Colon (tissue), 2 donors: ENCODE results near the gene GSTM3.
"Not testable (repeated sequence)": the region's sequence is repeated elsewhere in the genome, so short reads cannot be mapped to it uniquely, and the experiment has no call there.

Source experiments
- FAIRE-seq: peaks from 2 replicates; lab custom pipeline; 2012; peaks lifted over from hg19 to GRCh38; lab: Jason Lieb, UNC
- donor health status: control.
- donor health status: control.

GSTM3 gene

DNA sequence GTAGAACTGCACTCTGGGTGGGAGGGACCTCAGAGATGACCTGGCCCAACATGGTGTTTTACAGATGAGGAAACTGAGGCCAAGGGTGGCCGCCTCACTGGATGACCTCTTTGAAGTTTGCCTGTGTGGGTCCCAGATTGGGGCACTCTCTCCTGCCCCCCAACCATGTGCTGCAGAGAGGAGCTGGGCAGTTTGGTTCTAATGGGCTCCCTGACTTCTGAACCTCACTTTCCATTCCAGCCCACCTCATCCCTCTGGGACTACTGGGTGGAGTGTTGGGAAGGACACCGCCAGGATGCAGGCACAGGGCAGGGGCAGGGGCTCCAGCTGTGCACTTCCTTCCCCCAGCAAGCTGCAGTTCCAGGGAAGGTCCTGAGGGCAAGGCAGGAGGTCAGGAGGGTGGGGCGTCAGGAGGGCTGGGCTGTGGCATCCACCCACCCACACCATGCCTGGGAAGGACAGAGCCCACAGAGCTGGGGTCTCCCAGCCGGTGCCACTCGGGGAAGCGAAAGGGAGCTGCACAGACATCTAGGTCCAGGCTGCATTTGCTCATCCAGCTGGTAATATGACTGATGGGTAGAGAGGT lies 33.2 kb upstream of the GSTM3 start:
- no peak for FAIRE-seq

DNA sequence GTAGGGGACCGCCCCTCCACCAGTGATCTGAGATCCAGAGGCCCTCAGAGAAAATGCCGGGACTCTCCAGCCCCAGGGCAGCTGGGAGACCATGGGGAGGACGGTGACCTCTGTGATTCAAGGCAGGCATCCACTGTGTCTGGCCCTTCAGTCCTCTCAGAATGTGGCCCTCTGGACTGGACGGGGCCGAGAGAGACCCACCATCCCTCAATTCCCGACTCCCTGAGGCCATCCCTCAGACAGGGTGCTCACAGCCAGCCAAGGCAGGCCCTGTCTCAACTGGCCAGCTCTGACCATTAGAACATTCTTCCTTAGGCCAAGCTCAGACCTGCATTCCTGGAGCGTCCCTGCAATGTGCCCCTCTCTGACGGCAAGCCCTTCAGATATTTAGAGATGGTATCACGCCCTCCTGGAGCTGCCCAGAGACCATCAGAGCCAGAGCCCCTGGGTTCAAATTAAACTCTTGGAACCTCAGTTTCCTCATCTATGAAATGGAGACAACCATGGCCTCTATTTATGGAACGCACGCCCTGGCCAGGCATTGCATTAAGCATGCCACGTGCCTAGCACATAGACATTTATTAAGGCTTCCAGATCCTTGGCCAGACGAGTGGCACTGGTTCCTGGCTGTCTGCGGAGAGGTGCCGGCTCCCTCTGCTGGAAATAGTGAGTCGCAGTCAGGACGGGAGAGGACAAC lies 32.5 kb upstream of the GSTM3 start:
- no peak for FAIRE-seq

DNA sequence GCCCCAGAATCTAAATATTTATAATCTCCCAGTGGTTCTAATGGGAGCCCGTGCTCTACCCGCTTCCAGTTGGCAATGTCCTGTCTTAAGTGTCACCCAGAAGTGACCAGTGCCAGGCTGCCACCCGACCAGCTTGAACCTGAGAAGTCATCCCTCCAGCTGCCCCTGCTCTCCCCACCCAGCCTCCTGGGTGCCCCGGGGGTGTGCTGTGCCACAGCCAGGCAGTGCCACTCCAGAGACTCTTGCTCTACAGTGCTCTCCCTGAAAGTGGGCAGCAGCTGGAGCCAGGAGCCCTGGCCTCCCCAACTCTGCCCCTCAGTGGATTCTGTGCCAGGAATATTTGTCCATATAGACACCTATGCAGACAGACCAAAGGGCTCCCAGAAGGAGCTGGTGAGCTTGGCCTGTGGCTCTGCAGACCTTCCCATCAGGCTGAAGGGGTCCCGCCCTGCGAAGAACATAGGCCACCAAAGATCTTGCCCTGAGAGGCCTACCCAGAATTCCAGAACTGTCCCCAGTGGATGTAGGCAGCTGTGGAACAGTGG lies 31.9 kb upstream of the GSTM3 start:
- FAIRE-seq, result no peak

DNA sequence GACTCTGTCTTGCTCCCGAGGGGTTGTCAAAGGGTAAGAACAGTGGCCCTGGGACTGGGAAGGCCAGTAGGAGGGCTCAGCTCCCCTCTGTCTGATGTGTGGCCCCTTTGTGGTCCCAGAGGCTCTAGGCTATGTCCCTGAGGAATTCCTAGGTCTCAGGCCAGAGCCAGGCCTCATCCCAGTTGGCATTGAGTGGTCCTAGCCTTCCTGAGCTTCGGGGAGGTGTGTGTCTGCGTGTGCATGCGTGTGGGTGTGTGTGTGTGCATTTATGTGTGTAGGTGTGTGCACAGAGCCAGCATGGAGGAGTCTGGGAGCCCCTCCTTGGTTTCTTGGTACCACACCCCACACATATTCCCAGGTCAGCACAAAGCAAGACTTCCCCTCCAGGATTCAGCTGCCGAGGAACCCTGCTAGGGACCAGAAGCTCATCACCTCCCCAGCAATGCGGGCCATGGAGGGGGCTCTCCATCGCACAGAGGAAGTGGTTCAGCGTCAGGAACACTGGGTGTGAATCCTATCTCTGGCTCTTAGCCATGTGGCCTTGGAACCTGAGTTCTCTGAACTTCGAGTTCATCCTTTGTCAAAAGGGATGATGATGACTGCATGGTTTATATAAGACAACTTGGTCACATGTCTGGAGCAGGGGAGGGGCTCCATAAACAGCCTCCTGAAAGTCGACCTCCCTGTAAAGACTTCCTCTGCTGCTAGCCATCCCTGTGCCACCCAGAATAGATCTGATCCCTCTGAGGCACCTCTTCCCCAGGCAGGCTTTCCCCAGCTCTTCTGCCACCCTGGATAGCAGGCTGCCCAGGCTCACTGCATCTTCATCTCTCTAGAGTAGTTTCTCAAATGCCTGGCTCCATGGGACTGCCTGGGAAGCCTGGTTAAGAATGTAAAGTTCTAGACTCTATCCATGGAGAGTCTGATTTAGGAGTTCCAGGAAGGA lies 31.1 kb upstream of the GSTM3 start:
- FAIRE-seq, result no peak

DNA sequence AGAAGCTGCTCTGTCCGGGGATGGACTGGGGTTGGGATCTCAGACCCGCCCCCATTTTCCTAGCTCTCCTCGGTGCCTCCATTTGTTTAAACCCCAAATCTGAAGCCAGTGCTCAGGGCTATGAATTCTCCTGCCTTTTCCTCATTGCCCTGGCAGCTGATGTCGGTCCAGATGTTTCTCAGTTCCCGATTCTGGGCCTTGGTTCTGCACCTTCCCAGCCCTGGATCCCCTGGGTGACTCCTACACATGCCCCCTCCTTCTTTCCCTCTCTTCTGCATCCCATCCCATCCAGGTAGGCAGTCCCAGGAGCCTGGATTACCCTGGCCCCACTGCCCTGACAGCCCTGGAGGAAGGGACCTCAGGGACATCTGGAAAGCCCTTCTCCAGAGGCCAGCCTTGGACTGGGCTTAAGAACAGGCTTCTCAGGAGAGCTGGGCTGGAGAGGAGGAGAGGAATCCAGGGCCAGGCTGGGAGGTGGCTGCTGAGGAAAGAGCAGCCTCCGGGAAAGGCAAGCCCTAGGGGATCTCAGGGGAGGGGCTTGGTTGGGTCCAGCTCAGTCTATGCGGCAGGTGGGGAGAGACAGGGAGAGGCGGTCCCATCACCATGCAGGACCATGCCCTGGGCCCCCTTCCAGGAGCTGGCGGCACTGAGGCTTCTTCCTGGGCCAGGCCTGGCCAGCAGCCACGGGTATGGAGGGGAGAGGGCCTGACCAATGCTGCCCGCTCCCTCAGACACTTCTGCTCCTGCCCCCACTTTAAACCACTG lies 29.7 kb upstream of the GSTM3 start:
- FAIRE-seq, result no peak

DNA sequence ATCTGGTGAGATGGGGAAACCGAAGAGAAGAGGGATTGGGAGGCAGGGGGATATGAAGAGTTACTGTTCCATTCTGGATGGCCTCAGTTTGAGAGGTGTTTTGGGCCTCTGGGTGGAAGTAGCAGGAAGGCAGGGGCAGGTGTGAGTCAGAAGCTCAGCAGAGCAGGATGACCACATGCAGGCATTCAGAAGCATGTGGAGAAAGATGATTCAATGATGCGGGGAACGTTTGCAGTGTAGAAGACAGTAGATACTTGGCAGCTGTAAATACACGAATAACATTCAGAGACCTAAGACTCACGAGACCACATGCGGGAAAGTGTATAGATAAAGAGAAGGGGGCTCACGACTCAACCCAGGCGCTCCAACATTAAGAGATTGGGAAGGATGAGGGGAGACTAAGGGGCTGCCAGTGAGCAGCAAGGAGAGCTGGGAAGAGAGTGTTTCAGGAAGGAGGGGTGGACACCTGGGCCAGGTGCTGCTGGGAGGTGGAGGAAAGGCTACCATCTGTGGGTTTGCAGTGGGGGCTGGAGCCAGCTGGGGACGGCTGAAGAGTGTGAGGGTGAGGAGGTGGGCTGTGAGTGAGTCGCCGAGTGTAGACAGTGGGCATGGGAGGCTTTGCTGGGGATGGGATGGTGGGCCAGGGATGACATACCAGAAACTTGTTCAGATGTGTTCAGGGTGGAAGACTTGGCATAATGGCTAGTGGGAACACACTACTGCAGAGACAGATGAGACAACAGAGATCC lies 28.7 kb upstream of the GSTM3 start:
- FAIRE-seq, result no peak

DNA sequence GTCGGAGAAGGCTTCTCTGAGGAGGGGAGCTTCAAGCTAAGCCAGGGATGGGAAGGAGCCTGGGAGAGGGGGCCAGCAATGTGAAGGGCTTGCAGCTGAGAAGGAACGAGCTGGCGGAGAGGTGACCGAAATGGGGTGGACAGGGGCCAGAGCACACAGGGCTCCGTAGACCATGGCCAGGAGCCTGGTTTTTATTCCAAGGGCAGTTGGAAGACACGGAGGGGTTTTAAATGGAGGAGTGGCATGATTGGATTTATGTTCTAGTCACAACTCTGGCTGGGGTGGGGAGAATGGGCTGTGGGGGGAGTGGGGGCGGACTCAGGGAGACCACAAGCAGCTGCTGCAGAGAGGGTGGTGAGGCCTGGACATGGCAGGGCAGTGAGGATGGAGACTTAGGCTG lies 28.0 kb upstream of the GSTM3 start:
- no peak for FAIRE-seq

DNA sequence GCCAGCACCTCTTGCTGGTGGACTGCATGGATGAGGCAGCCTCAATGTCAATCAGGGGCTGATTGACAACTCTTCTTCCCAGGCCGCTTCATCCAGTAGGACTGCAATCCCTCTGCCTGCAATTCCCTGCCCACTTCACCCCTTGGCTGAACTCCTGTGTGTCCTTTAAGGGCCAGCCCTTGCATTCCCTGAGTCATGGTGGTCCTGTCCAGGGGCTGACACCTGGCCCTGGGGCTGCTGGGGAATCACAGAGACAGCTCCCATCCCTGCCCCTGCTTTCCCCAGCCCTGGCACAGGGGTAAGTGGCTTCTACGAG lies 27.5 kb upstream of the GSTM3 start:
- FAIRE-seq, result no peak

DNA sequence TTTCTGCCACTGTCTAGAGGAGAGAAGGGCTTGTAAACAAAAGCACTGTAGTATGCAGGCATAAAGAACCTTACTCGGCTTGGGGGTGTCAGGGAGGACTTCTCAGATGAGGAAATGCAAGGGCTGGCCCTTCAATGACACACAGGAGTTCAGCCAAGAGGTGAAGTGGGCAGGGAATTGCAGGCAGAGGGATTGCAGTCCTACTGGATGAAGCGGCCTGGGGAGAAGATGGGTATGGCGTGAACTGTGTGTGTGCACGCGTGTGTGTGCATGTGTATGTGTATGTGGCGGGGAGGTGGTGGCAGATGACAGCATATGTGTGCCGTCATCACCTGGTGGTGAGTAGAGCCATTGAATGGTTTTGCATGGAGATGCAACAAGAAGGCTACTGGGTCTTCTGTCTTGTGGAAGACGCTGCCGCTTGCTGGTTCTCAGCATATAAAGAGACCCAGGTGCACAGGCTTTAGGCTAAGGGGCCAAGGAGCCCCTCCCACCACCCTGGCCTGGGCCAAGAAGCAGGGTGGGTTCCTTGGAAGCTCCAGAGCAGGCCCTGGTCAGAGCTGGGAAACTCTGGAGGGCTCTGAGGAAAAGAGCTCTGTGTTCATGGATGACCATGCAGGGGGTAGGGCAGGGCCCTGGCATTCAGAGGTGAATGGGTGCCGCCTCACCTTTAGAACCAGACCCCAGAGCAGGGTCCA lies 26.9 kb upstream of the GSTM3 start:
- FAIRE-seq, result no peak

DNA sequence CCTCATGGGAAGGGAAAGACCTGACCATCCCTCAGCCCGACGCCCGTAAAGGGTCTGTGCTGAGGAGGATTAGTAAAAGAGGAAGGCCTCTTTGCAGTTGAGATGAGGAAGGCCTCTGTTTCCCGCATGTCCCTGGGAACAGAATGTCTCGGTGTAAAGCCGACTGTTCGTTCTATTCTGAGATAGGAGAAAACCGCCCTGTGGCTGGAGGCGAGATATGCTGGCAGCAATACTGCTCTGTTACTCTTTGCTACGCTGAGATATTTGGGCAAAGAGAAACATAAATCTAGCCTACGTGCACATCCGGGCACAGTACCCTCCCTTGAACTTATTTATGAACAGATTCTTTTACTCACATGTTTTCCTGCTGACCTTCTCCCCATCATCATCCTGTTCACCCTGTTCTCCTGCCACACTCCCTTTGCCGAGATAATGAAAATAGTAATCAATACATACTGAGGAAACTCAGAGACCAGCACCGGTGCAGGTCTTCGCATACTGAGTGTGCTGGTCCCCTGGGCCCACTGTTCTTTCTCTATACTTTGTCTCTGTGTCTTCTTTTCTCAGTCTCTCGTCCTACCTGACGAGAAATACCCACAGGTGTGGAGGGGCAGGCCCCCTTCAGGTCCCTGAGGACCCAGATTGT lies 26.3 kb upstream of the GSTM3 start:
- not testable (repeated sequence) for FAIRE-seq

DNA sequence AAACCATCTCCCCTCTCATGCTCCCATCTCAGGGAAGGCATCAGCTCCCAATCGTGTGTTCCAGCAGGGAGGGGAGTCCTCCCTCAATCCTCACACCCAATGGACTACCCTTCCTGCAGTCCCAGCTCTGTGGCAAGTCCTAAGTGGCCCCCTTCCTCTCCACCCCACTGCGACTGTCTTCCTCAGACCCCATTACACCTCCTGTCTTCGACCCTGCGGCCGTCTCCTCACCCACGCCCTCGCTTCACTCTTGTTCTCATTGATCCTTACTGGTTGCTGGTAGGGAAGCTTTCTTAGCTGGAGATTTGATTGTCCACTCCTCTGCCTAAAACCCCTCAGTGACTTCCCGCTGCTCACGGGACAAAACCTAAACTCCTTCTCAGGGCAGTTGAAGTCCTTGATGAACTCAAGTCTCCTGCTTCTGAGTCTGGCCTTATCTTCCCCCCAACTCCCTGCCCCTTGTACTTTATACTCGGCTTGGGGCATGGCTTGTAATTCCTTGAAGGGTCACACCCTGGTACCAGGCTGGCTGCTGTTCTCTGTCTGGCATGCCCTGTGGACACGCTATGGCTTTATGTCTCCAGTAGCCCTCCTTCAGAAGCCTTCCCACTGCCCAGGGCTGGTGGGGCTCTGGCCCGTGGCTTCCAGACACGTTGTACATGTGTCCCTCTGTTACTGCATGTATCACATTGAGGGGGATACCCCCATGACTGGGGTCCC lies 25.2 kb upstream of the GSTM3 start:
- FAIRE-seq, result no peak

DNA sequence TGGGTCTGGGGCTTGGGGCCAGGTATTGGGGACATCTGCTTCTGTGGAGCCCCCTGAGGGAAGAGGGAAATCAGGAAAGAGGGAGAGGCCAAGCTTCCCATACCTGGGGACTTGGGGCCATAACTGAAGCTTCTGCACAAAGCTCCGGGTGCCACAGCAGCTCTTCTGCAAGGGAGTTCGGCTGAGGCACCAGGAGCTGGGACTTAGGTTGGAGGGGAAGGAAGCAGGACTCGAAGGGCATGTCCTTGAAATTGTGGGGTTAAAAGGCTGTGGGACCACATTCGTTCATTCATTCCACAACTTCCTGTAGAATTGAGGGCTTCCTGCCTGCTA lies 24.6 kb upstream of the GSTM3 start:
- FAIRE-seq, result no peak

DNA sequence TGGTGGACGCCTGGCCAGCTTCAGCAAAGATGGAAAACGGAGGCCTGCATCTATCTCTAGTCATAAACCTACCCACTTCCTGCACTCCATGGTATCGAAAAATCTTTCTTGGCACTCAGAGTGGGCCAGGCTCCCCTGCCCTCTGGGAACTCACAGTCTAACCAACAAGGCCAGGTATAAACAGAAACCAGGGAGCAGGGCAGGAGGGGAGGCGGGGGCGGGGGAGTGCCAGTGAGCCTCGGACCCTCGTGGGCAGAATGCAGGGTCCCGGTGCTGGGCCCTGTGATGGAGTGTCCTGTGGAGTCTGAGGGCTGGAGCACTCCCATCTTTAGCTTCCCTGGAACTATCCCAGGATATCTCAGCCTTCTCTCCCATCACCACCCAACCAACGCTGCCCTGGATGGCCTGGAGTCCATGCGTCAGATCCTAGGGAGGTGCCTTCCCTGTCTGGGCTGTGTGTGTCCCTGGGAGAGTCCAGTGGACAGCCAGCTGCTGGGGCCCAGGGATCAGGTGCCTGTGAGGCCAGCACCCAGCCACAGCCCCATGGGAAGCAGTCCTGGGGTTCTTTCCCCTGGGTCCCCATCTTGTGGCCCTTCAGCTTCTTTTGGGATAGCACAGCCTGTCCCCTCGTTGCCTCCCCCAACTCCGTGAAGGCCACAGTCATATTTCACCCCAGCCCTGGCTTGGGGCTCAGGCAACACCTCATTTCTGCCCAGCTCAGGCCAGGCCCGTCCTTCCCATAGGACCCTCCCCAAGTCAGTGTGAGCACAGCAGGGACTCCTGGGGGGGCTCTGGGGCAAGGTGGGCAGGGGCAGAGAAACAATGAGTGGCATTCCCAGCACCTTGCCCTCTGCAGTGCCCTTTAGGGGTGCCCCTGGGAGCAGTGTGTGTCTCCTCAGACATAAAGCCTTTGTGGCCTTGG lies 24.0 kb upstream of the GSTM3 start:
- no peak for FAIRE-seq

DNA sequence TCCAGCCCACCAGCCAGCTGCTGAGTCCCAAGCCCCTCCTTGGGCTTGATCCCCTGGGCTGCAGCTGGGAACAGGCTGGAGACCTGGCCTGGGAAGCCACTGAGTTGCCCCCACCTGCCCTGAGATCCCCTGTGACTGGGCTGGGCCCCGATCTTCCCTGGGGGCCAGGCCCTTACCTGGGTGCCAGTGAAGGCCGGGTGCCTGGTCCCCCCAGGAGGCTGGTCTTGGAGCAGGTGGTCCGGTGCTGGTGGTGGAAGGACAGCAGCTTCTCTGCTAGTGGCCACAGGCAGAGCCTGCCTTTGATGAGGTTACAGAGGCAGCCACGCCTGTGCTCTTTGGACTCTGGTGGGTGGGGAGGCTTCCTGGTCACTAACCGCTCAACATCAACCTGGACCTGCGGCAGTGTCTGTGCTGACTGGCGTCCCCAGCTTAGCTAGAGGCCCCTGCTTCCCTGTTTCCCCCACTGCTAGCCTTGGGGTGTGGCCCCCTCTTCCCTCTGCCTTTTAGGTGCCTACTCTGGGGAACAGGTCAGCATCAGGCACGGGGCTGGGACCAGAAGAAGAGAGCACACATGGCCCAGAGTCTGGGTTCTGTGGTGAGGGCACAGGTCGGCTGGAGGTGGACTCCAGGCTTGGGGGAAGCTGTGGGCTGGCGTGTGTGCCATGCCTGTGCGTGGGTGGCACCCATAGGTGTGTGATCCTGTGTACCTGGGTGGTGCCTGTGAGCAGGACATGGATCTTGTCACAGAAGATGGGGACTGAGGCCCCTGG lies 23.0 kb upstream of the GSTM3 start, which contains the start of gene EPS8L3:
Gene EPS8L3 (minus strand): TSS at position 278 of the 770 bp plus-strand sequence. CDS start 2,174 bp downstream, outside the sequence.
- FAIRE-seq, result no peak

DNA sequence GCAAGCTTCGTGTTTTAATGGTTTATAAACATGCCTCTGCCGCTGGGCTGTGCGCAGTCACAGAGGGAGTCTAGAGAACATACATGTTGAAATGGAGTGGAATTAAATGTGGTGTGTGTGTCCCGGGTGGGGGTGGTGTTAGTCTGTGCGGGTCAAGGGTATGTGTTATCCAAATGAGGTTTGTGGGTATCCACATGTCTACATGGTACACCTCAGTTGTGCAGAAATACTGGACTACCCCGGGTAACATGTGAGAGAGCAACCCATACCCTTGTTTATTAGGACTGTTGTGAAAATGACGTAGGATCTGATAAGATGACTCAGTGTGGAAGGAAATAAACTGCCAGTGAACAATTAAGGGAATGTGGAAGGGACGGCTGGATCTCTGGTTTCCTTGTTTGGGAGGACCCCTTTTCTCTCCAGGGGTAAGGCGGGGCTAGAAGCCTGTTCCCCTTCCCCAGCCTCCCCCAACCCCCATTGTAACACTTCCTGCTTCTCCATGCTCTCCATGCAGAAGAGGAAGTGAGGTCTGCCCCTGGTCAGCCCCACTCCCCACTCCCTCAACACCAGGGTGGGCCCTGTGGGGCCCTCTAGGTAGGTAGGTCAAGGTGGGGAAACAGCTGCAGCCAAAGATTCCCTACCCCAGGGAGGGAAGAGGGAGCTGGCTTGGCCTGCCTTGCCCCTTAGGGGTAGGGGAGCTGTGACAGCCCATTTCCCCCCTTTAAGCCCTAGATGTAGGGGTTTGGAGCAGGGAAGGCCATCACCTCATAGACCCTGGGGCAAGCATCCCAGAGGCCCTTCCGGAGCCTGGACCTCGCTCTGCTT lies 22.2 kb upstream of the GSTM3 start:
- FAIRE-seq, result no peak

DNA sequence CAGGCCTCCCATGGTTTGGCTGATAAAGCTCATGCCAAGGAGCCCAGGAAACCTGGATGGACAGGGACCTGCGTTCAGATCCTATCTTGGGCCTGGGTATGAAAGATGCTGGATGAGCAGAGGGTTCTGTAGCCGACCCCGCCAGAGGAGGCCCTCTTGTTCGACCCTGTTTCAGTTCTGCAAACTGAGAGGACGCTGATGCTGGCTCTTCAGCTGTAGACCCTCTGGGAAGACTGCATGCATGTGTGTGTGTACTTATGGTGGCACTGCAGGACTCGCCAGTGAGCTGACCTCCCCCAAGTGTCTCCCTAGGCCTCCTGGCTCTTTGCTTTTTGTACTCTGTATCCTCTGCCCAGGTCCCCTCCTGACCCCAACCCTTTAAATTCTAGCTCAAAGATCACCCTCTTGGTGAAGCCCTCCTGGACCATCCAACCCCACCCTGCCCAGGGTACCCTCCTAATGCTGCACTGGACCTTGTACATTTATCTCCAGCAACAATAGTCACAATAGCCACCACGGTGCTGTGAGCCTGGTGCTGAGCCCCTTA lies 21.3 kb upstream of the GSTM3 start:
- FAIRE-seq, result no peak
